H9 (cell line): Measurements from ENCODE around the gene ACTL7A. TPM values are rescaled to one million over a fixed set of nuclear protein-coding genes. Genes with fewer than 3 reads are reported as not detected.
A peak's percentile ranks its signal among the peaks of the same experiment; 100 is the strongest.

Experiments
- DNase-seq: peaks from one replicate; pipeline ENCODE4 v3.0.0-alpha.2; 2017
- H2AFZ ChIP-seq: one replicate; pipeline ENCODE4 v1.6.1; 2013; ENCODE audit warnings: mild to moderate bottlenecking, low read length, control low read depth, moderate library complexity
- H2AK5ac ChIP-seq: 2 replicates; pipeline ENCODE4 v1.6.1; 2013; ENCODE audit warnings: low read length, control low read depth, mixed read lengths; ENCODE audit not compliant: insufficient read length
- H2BK120ac ChIP-seq: one replicate; pipeline ENCODE4 v1.6.1; 2013; ENCODE audit warnings: low read depth, mild to moderate bottlenecking, low read length, control low read depth, inconsistent platforms; ENCODE audit not compliant: poor library complexity, severe bottlenecking
- H2BK12ac ChIP-seq: 2 replicates; pipeline ENCODE4 v1.6.1; 2013; ENCODE audit warnings: low read length, control low read depth, mixed read lengths, low read depth; ENCODE audit not compliant: insufficient read length
- H2BK15ac ChIP-seq: 2 replicates; pipeline ENCODE4 v1.6.1; 2013; ENCODE audit warnings: low read depth, low read length, control low read depth
- H2BK20ac ChIP-seq: one replicate; pipeline ENCODE4 v1.6.1; 2013; ENCODE audit warnings: low read depth, mild to moderate bottlenecking, low read length, control low read depth, inconsistent platforms; ENCODE audit not compliant: poor library complexity, severe bottlenecking
- H2BK5ac ChIP-seq: 2 replicates; pipeline ENCODE4 v1.6.1; 2013; ENCODE audit warnings: low read length, control low read depth, mixed read lengths; ENCODE audit not compliant: insufficient read length
- H3K14ac ChIP-seq: 2 replicates; pipeline ENCODE4 v1.6.1; 2013; ENCODE audit warnings: low read length, control low read depth; ENCODE audit not compliant: insufficient read depth
- H3K18ac ChIP-seq: 2 replicates; pipeline ENCODE4 v1.6.1; 2013; ENCODE audit warnings: low read depth, mild to moderate bottlenecking, mixed read lengths, low read length, control low read depth; ENCODE audit not compliant: insufficient read length
- H3K23ac ChIP-seq: 2 replicates; pipeline ENCODE4 v1.6.1; 2013; ENCODE audit warnings: low read length, control low read depth, mixed read lengths, low read depth; ENCODE audit not compliant: insufficient read length
- H3K23me2 ChIP-seq: 2 replicates; pipeline ENCODE4 v1.6.1; 2013; ENCODE audit warnings: low read depth, mild to moderate bottlenecking, mixed read lengths, low read length, control low read depth; ENCODE audit not compliant: insufficient read length, poor library complexity, severe bottlenecking
- H3K27ac ChIP-seq: 2 replicates; pipeline ENCODE4 v1.5.1; 2013; ENCODE audit warnings: low read length, control low read depth, mixed read lengths, low read depth; ENCODE audit not compliant: insufficient read length
- H3K27me3 ChIP-seq: 2 replicates; pipeline ENCODE4 v1.6.1; 2013; ENCODE audit warnings: low read length, control low read depth, inconsistent platforms; ENCODE audit not compliant: insufficient read depth
- H3K4ac ChIP-seq: 2 replicates; pipeline ENCODE4 v1.6.1; 2013; ENCODE audit warnings: low read depth, mild to moderate bottlenecking, control low read depth, inconsistent platforms, low read length, moderate library complexity
- H3K4me1 ChIP-seq: 2 replicates; pipeline ENCODE4 v1.6.1; 2013; ENCODE audit warnings: low read length, control low read depth, inconsistent platforms; ENCODE audit not compliant: insufficient read depth
- H3K4me2 ChIP-seq: 2 replicates; pipeline ENCODE4 v1.6.1; 2013; ENCODE audit warnings: low read length, control low read depth, mixed read lengths; ENCODE audit not compliant: insufficient read length, insufficient read depth
- H3K56ac ChIP-seq: 2 replicates; pipeline ENCODE4 v1.6.1; 2013; ENCODE audit warnings: low read depth, mild to moderate bottlenecking, mixed read lengths, low read length, control low read depth; ENCODE audit not compliant: insufficient read length
- H3K79me1 ChIP-seq: 2 replicates; pipeline ENCODE4 v1.6.1; 2013; ENCODE audit warnings: low read depth, mild to moderate bottlenecking, moderate library complexity, low read length, control low read depth, inconsistent platforms; ENCODE audit not compliant: insufficient read depth, poor library complexity, severe bottlenecking
- H3K79me2 ChIP-seq: 2 replicates; pipeline ENCODE4 v1.6.1; 2013; ENCODE audit warnings: low read length, control low read depth, inconsistent platforms; ENCODE audit not compliant: insufficient read depth
- H3K9ac ChIP-seq: 2 replicates; pipeline ENCODE4 v1.6.1; 2013; ENCODE audit warnings: low read length, control low read depth, mixed read lengths; ENCODE audit not compliant: insufficient read length; ENCODE audit errors: extremely low read depth
- H3K9me3 ChIP-seq: one replicate; pipeline ENCODE4 v1.6.1; 2013; ENCODE audit warnings: low read depth, low read length, inconsistent platforms; ENCODE audit not compliant: control insufficient read depth
- H3T11ph ChIP-seq: one replicate; pipeline ENCODE4 v1.6.1; 2013; ENCODE audit warnings: mild to moderate bottlenecking, low read length, control low read depth, inconsistent platforms
- H4K20me1 ChIP-seq: one replicate; pipeline ENCODE4 v1.6.1; 2013; ENCODE audit not compliant: control insufficient read depth, insufficient read length, insufficient read depth
- H4K5ac ChIP-seq: 2 replicates; pipeline ENCODE4 v1.6.1; 2013; ENCODE audit warnings: low read depth, mild to moderate bottlenecking, mixed read lengths, low read length, control low read depth; ENCODE audit not compliant: insufficient read length
- H4K8ac ChIP-seq: replicated peaks from 2 replicates; pipeline ENCODE4 v1.6.1; 2013; ENCODE audit warnings: low read length, control low read depth, mixed read lengths, low read depth; ENCODE audit not compliant: insufficient read length
- H4K91ac ChIP-seq: 2 replicates; pipeline ENCODE4 v1.6.1; 2013; ENCODE audit warnings: low read depth, mild to moderate bottlenecking, moderate library complexity, mixed read lengths, low read length, control low read depth; ENCODE audit not compliant: insufficient read length
- H3K27ac Mint-ChIP-seq, 3 experiments: 2 replicates in 2 of 3; 3 replicates in 1 of 3; pipeline ENCODE4 v1.8.0; 2020 to 2021; ENCODE audit warnings: mixed read lengths in 3 of 3, mild to moderate bottlenecking in 1 of 3, moderate library complexity in 1 of 3
- H3K27me3 Mint-ChIP-seq: 2 replicates; pipeline ENCODE4 v1.8.0; 2021; ENCODE audit warnings: low read depth, mild to moderate bottlenecking, moderate library complexity, mixed read lengths
- H3K36me3 Mint-ChIP-seq, 3 experiments: 2 replicates in 2 of 3; 3 replicates in 1 of 3; pipeline ENCODE4 v1.8.0; 2020 to 2021; ENCODE audit warnings: low read depth in 3 of 3, mixed read lengths in 3 of 3; ENCODE audit not compliant: insufficient read depth in 1 of 3
- H3K4me1 Mint-ChIP-seq, 2 experiments: 2 replicates each; pipeline ENCODE4 v1.8.0; 2020; ENCODE audit warnings: mixed read lengths in 2 of 2
- H3K4me3 Mint-ChIP-seq, 2 experiments: 2 replicates in 1 of 2; 3 replicates in 1 of 2; pipeline ENCODE4 v1.8.0; 2020 to 2021; ENCODE audit warnings: mild to moderate bottlenecking in 2 of 2, mixed read lengths in 2 of 2, moderate library complexity in 1 of 2
- H3K9me3 Mint-ChIP-seq, 2 experiments: 2 replicates in 1 of 2; 3 replicates in 1 of 2; pipeline ENCODE4 v1.8.0; 2020; ENCODE audit warnings: mild to moderate bottlenecking in 2 of 2, mixed read lengths in 2 of 2, moderate library complexity in 1 of 2
- WGBS: extraction: QIAGEN DNeasy Blood & Tissue Kit; methylation state at CpG from one replicate; pipeline ENCODE4 v1.1.7; 2013; ENCODE audit warnings: missing lambda C conversion rate, low lambda C conversion rate, mixed read lengths; ENCODE audit not compliant: insufficient read length; ENCODE audit errors: extremely low coverage; 5-methylcytosine and 5-hydroxymethylcytosine counted together
- total RNA-seq: library from RNA; stranded (reverse); gene quantifications from 2 replicates; pipeline ENCODE4 v1.2.1, GENCODE V29; 2021
- TF ChIP-seq, protein P1 (sequence below): fragments of 200-600 bp; sonication (generic); conservative IDR thresholded peaks from 3 replicates; pipeline ENCODE4 v1.8.0; 2021; ENCODE audit warnings: antibody characterized with exemption, mild to moderate bottlenecking

Gene ACTL7A
- total RNA-seq, 1 experiment from 2014 or later: not detected

DNA sequence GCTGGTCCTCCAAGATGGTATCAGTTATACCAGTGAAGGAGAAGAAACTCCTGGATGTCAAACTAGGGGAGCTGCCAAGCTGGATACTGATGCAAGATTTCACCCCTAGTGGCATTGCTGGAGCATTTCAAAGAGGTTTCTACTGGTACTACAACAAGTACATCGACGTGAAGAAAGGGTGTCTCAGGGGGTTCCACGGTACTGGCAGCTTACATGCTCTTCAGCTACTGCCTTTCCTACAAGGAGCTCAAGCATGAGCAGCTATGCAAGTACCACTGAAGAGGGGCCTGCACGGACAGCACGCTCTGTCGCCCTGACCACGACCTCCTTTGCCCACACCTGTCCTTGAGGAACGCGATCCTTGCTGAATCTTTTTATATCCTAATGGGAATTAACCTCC is 25.7 kb upstream of the ACTL7A start:
- Histone ChIP-seq H2BK12ac (no peak overlapping the region), H3K79me2 (no peaks in the 10 kb centered on the region), H3K9ac (no peak overlapping the region), H3K18ac (no peak overlapping the region), H2BK15ac (no peak overlapping the region), H3K27me3 (no peaks in the 10 kb centered on the region), H3K14ac (no peak overlapping the region), H4K8ac (no peak overlapping the region), H3K56ac (no peak overlapping the region), H2BK120ac (no peak overlapping the region), H2BK5ac (no peak overlapping the region), H3K27ac (no peak overlapping the region), H3K79me1 (no peaks in the 10 kb centered on the region), H4K91ac (no peak overlapping the region), H3K4me2 (no peak overlapping the region), H3T11ph (no peak overlapping the region), H3K4me1 (no peaks in the 10 kb centered on the region), H2BK20ac (no peak overlapping the region), H4K20me1 (no peaks in the 10 kb centered on the region), H4K5ac (no peak overlapping the region), H3K23me2 (no peaks in the 10 kb centered on the region), H2AFZ (no peak overlapping the region), H3K9me3 (no peaks in the 10 kb centered on the region), H3K23ac (no peak overlapping the region), H2AK5ac (no peak overlapping the region), H3K4ac (no peak overlapping the region)
- H3K36me3 Mint-ChIP-seq: no peaks in the 10 kb centered on the region
- H3K27me3 Mint-ChIP-seq: peaks cover 3% of the 10 kb centered on the region; the same call in 1 of the 2 replicates
- no peak overlapping the region for H3K4me3 Mint-ChIP-seq
- DNase-seq: no peak
- H3K4me1 Mint-ChIP-seq: peaks cover 21 to 23% of the 10 kb centered on the region in 2 experiments
- peak overlapping the region in 1 of 3 experiments; percentile 46; a peak in 2 of 7 replicates for H3K27ac Mint-ChIP-seq
- WGBS: no CpG with 5 or more reads among the region's 9 CpGs
- H3K9me3 Mint-ChIP-seq: peaks cover 3 to 4% of the 10 kb centered on the region in 2 experiments; a peak in 2 of 5 replicates
- TF ChIP-seq, protein P1, sequence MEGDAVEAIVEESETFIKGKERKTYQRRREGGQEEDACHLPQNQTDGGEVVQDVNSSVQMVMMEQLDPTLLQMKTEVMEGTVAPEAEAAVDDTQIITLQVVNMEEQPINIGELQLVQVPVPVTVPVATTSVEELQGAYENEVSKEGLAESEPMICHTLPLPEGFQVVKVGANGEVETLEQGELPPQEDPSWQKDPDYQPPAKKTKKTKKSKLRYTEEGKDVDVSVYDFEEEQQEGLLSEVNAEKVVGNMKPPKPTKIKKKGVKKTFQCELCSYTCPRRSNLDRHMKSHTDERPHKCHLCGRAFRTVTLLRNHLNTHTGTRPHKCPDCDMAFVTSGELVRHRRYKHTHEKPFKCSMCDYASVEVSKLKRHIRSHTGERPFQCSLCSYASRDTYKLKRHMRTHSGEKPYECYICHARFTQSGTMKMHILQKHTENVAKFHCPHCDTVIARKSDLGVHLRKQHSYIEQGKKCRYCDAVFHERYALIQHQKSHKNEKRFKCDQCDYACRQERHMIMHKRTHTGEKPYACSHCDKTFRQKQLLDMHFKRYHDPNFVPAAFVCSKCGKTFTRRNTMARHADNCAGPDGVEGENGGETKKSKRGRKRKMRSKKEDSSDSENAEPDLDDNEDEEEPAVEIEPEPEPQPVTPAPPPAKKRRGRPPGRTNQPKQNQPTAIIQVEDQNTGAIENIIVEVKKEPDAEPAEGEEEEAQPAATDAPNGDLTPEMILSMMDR: peak; percentile 28; the same call in 2 of the 3 replicates
